Endothelial cell of umbilical vein (primary cell): ENCODE data around the gene ABHD4. TPM values are rescaled to one million over a fixed set of nuclear protein-coding genes. Genes with fewer than 3 reads are reported as not detected.
"Not testable (repeated sequence)": the region's sequence is repeated elsewhere in the genome, so short reads cannot be mapped to it uniquely, and the experiment has no call there.

Experiments
- BruUV-seq: library from RNA; stranded (reverse); fragments of 400-500 nt; replicated peaks from 2 replicates; lab custom pipeline; 2021; lab: Mats Ljungman, UMichigan
- CTCF ChIA-PET: fragments of 300-600, 350-600 bp; sonication (Branson Sonifier 250); formaldehyde crosslinking; loops from one replicate; lab custom pipeline; 2021; ENCODE audit warnings: antibody characterized with exemption, inconsistent platforms; lab: Charles Lee
- POLR2A ChIA-PET: fragments of 300-600, 350-600 bp; sonication (Branson Sonifier 250); formaldehyde crosslinking; loops from one replicate; lab custom pipeline; 2021; ENCODE audit warnings: antibody characterized with exemption, inconsistent platforms; lab: Charles Lee
- DNase-seq: peaks from one replicate; pipeline ENCODE4 v3.0.0-alpha.2; 2011; ENCODE audit warnings: low read depth, low spot score
- FAIRE-seq: peaks from 2 replicates; lab custom pipeline; 2011; peaks lifted over from hg19 to GRCh38; lab: Jason Lieb, UNC
- H2AFZ ChIP-seq: 2 replicates; pipeline ENCODE4 v1.6.0; 2012; ENCODE audit warnings: low read depth, low read length, control low read depth, inconsistent platforms
- H3K27ac ChIP-seq: 2 replicates; pipeline ENCODE4 v1.5.1; 2011; ENCODE audit warnings: low read depth, mild to moderate bottlenecking, control low read depth, low read length, moderate library complexity; ENCODE audit not compliant: insufficient read depth
- H3K27me3 ChIP-seq, 2 experiments: 2 replicates each; pipeline versions ENCODE4 v1.6.0 to v1.6.1; 2011; ENCODE audit warnings: low read length in 2 of 2, mixed read lengths in 1 of 2; ENCODE audit not compliant: control insufficient read depth in 2 of 2, insufficient read depth in 2 of 2
- H3K36me3 ChIP-seq, 2 experiments: 2 replicates in 1 of 2; 3 replicates in 1 of 2; pipeline ENCODE4 v1.5.1; 2011; ENCODE audit warnings: low read length in 2 of 2, mild to moderate bottlenecking in 1 of 2, moderate library complexity in 1 of 2; ENCODE audit not compliant: control insufficient read depth in 2 of 2, insufficient read depth in 2 of 2; ENCODE audit errors: extremely low read depth in 1 of 2
- H3K4me1 ChIP-seq: 3 replicates; pipeline ENCODE4 v1.5.1; 2011; ENCODE audit warnings: mild to moderate bottlenecking, low read length; ENCODE audit not compliant: control insufficient read depth, insufficient read depth; ENCODE audit errors: extremely low read depth
- H3K4me2 ChIP-seq: 2 replicates; pipeline ENCODE4 v1.6.1; 2011; ENCODE audit warnings: low read length, control low read depth, mixed read lengths; ENCODE audit not compliant: insufficient read depth
- H3K4me3 ChIP-seq, 3 experiments: fragments of 200-600 bp in 1 of 3; sonication (generic), shearing (Covaris generic) in 1 of 3; replicated peaks in 1 of 3; 2 replicates each; pipeline ENCODE4 v1.5.1; 2011 to 2016; ENCODE audit warnings: control low read depth in 3 of 3, low read length in 3 of 3, mild to moderate bottlenecking in 2 of 3, inconsistent platforms in 1 of 3, low read depth in 1 of 3, moderate library complexity in 1 of 3; ENCODE audit not compliant: insufficient read depth in 1 of 3
- H3K79me2 ChIP-seq: 2 replicates; pipeline ENCODE4 v1.6.0; 2012; ENCODE audit warnings: low read length, inconsistent platforms; ENCODE audit not compliant: control insufficient read depth, insufficient read depth
- H3K9ac ChIP-seq: replicated peaks from 2 replicates; pipeline ENCODE3; 2011; ENCODE audit warnings: low read length, control low read depth; ENCODE audit not compliant: insufficient read depth; ENCODE audit errors: extremely low read depth
- H3K9me1 ChIP-seq: replicated peaks from 3 replicates; pipeline ENCODE4 v1.6.0; 2011; ENCODE audit warnings: mild to moderate bottlenecking, low read length; ENCODE audit not compliant: control insufficient read depth, insufficient read depth; ENCODE audit errors: extremely low read depth
- H3K9me3 ChIP-seq: replicated peaks from 2 replicates; pipeline ENCODE4 v1.5.1; 2012; ENCODE audit warnings: low read length, inconsistent platforms; ENCODE audit not compliant: control insufficient read depth, insufficient read depth
- H4K20me1 ChIP-seq: replicated peaks from 2 replicates; pipeline ENCODE3; 2011; ENCODE audit warnings: mild to moderate bottlenecking, low read length; ENCODE audit not compliant: control insufficient read depth, insufficient read depth; ENCODE audit errors: extremely low read depth
- GATA2 ChIP-seq: IDR thresholded peaks from 2 replicates; pipeline ENCODE4 v1.7.0; 2011; ENCODE audit warnings: low read depth, mild to moderate bottlenecking, moderate library complexity, mixed read lengths, low read length; ENCODE audit not compliant: insufficient read length, insufficient read depth
- JUN ChIP-seq: IDR thresholded peaks from 2 replicates; pipeline ENCODE4 v1.6.1; 2011; ENCODE audit warnings: borderline replicate concordance, low read depth; ENCODE audit not compliant: insufficient read length, insufficient read depth
- POLR2A ChIP-seq: IDR thresholded peaks from 2 replicates; pipeline ENCODE4 v1.6.1; 2012; ENCODE audit warnings: low read depth, mild to moderate bottlenecking, control low read depth, low read length
- POLR2AphosphoS5 ChIP-seq: IDR thresholded peaks from 2 replicates; pipeline ENCODE4 v1.6.1; 2012; ENCODE audit warnings: low read depth, mild to moderate bottlenecking, control low read depth, low read length, moderate library complexity; ENCODE audit not compliant: insufficient read depth
- dilution Hi-C: fragments of 300-500 bp; cut with MboI; formaldehyde crosslinking; loops from one replicate; pipeline ENCODE4 v1.15.0; 2019; ENCODE audit warnings: low sequenced_read_pairs; ENCODE audit not compliant: extremely low pct_ligation_motif_present
- intact Hi-C: fragments of 100-400 bp; cut with micrococcal nuclease; formaldehyde crosslinking; loops from one replicate; pipeline ENCODE4 v1.10.0; 2022
- polyA plus RNA-seq, 4 experiments: library from polyadenylated mRNA; depleted of rRNA in 3 of 4; stranded (reverse) in 3 of 4; unstranded in 1 of 4; fragments of >200 nt; gene quantifications; 2 replicates each; pipeline versions ENCODE4 v1.2.1 to v1.2.3, GENCODE V29; 2011 to 2012; ENCODE audit warnings: missing spikeins in 1 of 4
- total RNA-seq: library from RNA; stranded (reverse); gene quantifications from 2 replicates; pipeline ENCODE4 v1.2.3, GENCODE V29; 2021
- TF ChIP-seq, protein P1 (sequence below): IDR thresholded peaks from 2 replicates; pipeline ENCODE4 v1.6.1; 2011; ENCODE audit not compliant: insufficient read depth, insufficient read length

ABHD4 gene
- total and polyA plus RNA-seq, 2 donors (not counting 3 experiments of a cell fraction or from before 2014, with no cell fraction given): 34.8 to 45.5 TPM

DNA sequence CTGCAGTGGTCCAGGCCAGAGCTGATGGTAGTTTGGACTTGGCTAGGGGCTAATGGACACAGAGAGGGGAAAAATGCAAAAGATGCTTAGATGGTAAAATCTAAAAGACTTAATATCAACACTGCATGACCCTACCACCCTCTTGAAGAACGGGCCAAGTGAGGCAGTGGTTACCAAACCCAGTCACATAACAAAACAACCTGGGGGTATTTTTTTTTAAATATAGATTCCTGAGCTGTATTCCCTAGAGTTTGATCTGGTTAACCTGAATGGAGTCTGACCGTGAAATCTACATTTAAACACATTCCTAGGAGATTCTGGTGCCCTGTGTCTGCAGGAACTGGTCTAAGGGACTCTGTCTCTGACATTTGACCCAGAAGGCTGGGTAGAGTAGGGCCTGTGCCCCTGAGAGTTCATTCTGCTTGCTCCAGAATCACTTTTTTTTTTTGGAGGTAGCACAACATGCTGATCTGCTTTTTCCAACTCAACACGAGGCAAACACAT is 15.7 kb downstream of the ABHD4 start:
- peaks cover 13 to 21% of the 10 kb centered on the region in 2 experiments for H3K36me3 ChIP-seq
- no peaks in the 10 kb centered on the region for H3K9me1 ChIP-seq
- peak overlapping the region; percentile 91 for H3K27ac ChIP-seq
- no peaks in the 10 kb centered on the region for H3K79me2 ChIP-seq
- no peak for FAIRE-seq
- ChIA-PET POLR2A (no interaction called here), CTCF (interaction anchor here (0.8 to 1.4 kb wide), 5 partner anchors 15 to 239 kb away, joined by 3 to 8 read pairs (median 4); no protein-coding TSS in a partner anchor)
- no peak overlapping the region for H2AFZ ChIP-seq
- H3K9ac ChIP-seq: peak overlapping the region; percentile 62
- no peak overlapping the region for H3K4me3 ChIP-seq
- H3K9me3 ChIP-seq: no peaks in the 10 kb centered on the region
- intact Hi-C loops (loop anchor here (1.0 kb wide), 8 partner anchors 15 to 238 kb away; partner anchors contain the start of genes ABHD4 and DAD1), dilution Hi-C loops (no loop called here)
- no peaks in the 10 kb centered on the region for H4K20me1 ChIP-seq
- H3K4me2 ChIP-seq: peak overlapping the region; percentile 35
- no TSS peak for BruUV-seq
- no peaks in the 10 kb centered on the region for H3K27me3 ChIP-seq
- peaks cover 20% of the 10 kb centered on the region for H3K4me1 ChIP-seq
- DNase-seq: no peak
- TF ChIP-seq POLR2AphosphoS5 (no peak), POLR2A (peak; percentile 5)

DNA sequence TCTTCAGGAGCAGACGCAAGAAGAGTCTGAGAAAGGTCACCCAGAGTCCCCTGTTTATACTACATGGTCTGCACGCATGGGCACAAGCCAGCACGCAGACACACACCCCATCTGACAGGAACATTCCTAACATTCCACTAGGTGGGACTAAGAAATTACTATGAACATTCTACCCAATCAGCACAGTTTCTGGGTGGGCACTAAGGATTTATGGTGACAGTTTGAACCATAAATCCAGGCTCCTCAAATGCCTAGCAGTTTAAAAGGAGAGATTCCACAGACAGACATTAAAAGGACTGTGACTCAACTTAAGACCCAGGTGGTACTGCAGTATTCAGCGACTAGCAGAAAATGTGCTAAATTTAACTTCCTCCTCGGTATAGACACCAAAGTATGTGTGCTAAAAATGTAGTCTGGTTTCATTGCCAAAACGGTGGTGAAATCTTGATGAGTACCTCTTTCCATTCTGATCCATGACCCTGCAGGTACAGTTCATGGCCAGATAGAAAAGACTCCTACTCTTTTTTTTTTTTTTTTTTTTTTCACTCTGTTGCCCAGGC is 16.2 kb downstream of the ABHD4 start:
- no TSS peak for BruUV-seq
- ChIA-PET CTCF (interaction anchor here (1.2 to 1.4 kb wide), 3 partner anchors 15 to 238 kb away, joined by 3 to 5 read pairs (median 3); no protein-coding TSS in a partner anchor), POLR2A (interaction anchor here (0.7 kb wide), 1 partner anchor 32 kb away, joined by 10 read pairs; no protein-coding TSS in a partner anchor)
- no peaks in the 10 kb centered on the region for H3K27me3 ChIP-seq
- H3K4me1 ChIP-seq: peaks cover 20% of the 10 kb centered on the region
- no peak overlapping the region for H2AFZ ChIP-seq
- no peaks in the 10 kb centered on the region for H3K79me2 ChIP-seq
- H3K9ac ChIP-seq: peak overlapping the region; percentile 56
- TF ChIP-seq, protein P1, sequence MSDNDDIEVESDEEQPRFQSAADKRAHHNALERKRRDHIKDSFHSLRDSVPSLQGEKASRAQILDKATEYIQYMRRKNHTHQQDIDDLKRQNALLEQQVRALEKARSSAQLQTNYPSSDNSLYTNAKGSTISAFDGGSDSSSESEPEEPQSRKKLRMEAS: peak; percentile 75
- peak; percentile 56 for TF ChIP-seq POLR2A
- TF ChIP-seq JUN: peak; percentile 44
- no peak for TF ChIP-seq GATA2
- FAIRE-seq: peak; percentile 95
- H3K9me3 ChIP-seq: no peaks in the 10 kb centered on the region
- H4K20me1 ChIP-seq: no peaks in the 10 kb centered on the region
- H3K36me3 ChIP-seq: peaks cover 12 to 20% of the 10 kb centered on the region in 2 experiments
- intact Hi-C loops: loop anchor here (1.0 kb wide), 8 partner anchors 16 to 237 kb away; partner anchors contain the start of genes ABHD4 and DAD1
- peak overlapping the region; percentile 91 for H3K27ac ChIP-seq
- dilution Hi-C loops: no loop called here
- H3K9me1 ChIP-seq: no peaks in the 10 kb centered on the region
- H3K4me3 ChIP-seq: no peak overlapping the region
- peak; percentile 99 for DNase-seq
- peak overlapping the region; percentile 26 for H3K4me2 ChIP-seq

DNA sequence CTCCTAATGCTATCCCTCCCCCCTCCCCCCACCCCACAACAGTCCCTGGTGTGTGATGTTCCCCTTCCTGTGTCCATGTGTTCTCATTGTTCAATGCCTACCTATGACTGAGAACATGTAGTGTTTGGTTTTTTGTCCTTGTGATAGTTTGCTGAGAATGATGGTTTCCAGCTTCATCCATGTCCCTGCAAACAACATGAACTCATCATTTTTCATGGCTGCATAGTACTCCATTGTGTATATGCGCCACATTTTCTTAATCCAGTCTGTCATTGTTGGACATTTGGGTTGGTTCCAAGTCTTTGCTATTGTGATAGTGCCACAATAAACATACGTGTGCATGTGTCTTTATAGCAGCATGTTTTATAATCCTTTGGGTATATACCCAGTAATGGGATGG is 17.7 kb downstream of the ABHD4 start:
- DNase-seq, H2AFZ ChIP-seq, H3K27ac ChIP-seq, BruUV-seq, H3K9me1 ChIP-seq, dilution Hi-C loops, FAIRE-seq, H3K27me3 ChIP-seq, H3K9me3 ChIP-seq, H3K4me3 ChIP-seq, H4K20me1 ChIP-seq, H3K79me2 ChIP-seq, H3K4me2 ChIP-seq, H3K9ac ChIP-seq, intact Hi-C loops: not testable (repeated sequence)
- H3K4me1 ChIP-seq: peaks cover 20% of the 10 kb centered on the region
- ChIA-PET CTCF (interaction anchor here (1.8 kb wide), 1 partner anchor 38 kb away, joined by 5 read pairs; no protein-coding TSS in a partner anchor), POLR2A (interaction anchor here (0.6 kb wide), 1 partner anchor 257 kb away, joined by 4 read pairs; no protein-coding TSS in a partner anchor)
- peaks cover 5 to 12% of the 10 kb centered on the region in 2 experiments for H3K36me3 ChIP-seq
